HEK293T (cell line): ENCODE data around the gene PITPNM1.
"Not testable (repeated sequence)": the region's sequence is repeated elsewhere in the genome, so short reads cannot be mapped to it uniquely, and the experiment has no call there.

Experiments
- CTCF ChIA-PET: fragments of 350-600 bp; formaldehyde crosslinking; extraction: SDS; loops from one replicate; lab custom pipeline; 2021; ENCODE audit warnings: antibody characterized with exemption, inconsistent platforms; lab: Yijun Ruan, JAX
- POLR2A ChIA-PET: fragments of 350-600 bp; formaldehyde crosslinking; extraction: SDS; loops from one replicate; lab custom pipeline; 2020; ENCODE audit warnings: antibody characterized with exemption, inconsistent platforms; lab: Yijun Ruan, JAX
- DNase-seq: peaks from one replicate; pipeline ENCODE4 v3.0.0; 2012; ENCODE audit warnings: mixed read lengths; ENCODE audit errors: extremely low spot score
- ARNT ChIP-seq: fragments of 450-650 bp; IDR thresholded peaks from 2 replicates; pipeline ENCODE4 v1.6.1; 2017; ENCODE audit warnings: mild to moderate bottlenecking
- BHLHE40 ChIP-seq: fragments of 450-650 bp; IDR thresholded peaks from 2 replicates; pipeline ENCODE4 v1.6.1; 2016; ENCODE audit warnings: mild to moderate bottlenecking, moderate library complexity, borderline replicate concordance
- CTBP1 ChIP-seq: fragments of 450-650 bp; IDR thresholded peaks from 2 replicates; pipeline ENCODE4 v1.6.1; 2016; ENCODE audit warnings: borderline replicate concordance
- ELF4 ChIP-seq: fragments of 450-650 bp; IDR thresholded peaks from 2 replicates; pipeline ENCODE4 v1.6.1; 2017; ENCODE audit warnings: antibody characterized with exemption
- FOXA1 ChIP-seq: fragments of 450-650 bp; IDR thresholded peaks from 2 replicates; pipeline ENCODE4 v1.6.1; 2016; ENCODE audit warnings: mild to moderate bottlenecking
- FOXK2 ChIP-seq: fragments of 450-650 bp; IDR thresholded peaks from 2 replicates; pipeline ENCODE4 v1.6.1; 2016; ENCODE audit warnings: mild to moderate bottlenecking
- FOXM1 ChIP-seq: fragments of 450-650 bp; IDR thresholded peaks from 2 replicates; pipeline ENCODE4 v1.6.1; 2017; ENCODE audit warnings: mild to moderate bottlenecking, borderline replicate concordance
- HDGF ChIP-seq: fragments of 450-650 bp; IDR thresholded peaks from 2 replicates; pipeline ENCODE4 v1.6.1; 2017; ENCODE audit warnings: antibody characterized with exemption, borderline replicate concordance
- L3MBTL2 ChIP-seq: fragments of 450-650 bp; conservative IDR thresholded peaks from 2 replicates; pipeline ENCODE4 v1.6.1; 2016; ENCODE audit warnings: mild to moderate bottlenecking
- LEF1 ChIP-seq: fragments of 450-650 bp; IDR thresholded peaks from 2 replicates; pipeline ENCODE4 v1.6.1; 2017; ENCODE audit warnings: mild to moderate bottlenecking, borderline replicate concordance
- NFRKB ChIP-seq: fragments of 450-650 bp; IDR thresholded peaks from 2 replicates; pipeline ENCODE4 v1.6.1; 2016; ENCODE audit warnings: mild to moderate bottlenecking, moderate library complexity
- PKNOX1 ChIP-seq: fragments of 450-650 bp; IDR thresholded peaks from 2 replicates; pipeline ENCODE4 v1.6.1; 2016
- SP1 ChIP-seq: fragments of 450-650 bp; IDR thresholded peaks from 2 replicates; pipeline ENCODE4 v1.6.1; 2017
- SUZ12 ChIP-seq: fragments of 450-650 bp; IDR thresholded peaks from 2 replicates; pipeline ENCODE4 v1.6.1; 2016; ENCODE audit warnings: mild to moderate bottlenecking
- TARDBP ChIP-seq: fragments of 450-650 bp; IDR thresholded peaks from 2 replicates; pipeline ENCODE4 v1.6.1; 2016
- ZNF384 ChIP-seq: fragments of 450-650 bp; IDR thresholded peaks from 2 replicates; pipeline ENCODE4 v1.6.1; 2016

The PITPNM1 gene

GRCh38 chr11:67482275-67482826 lies 22.8 kb downstream of the PITPNM1 start:
- TF ChIP-seq ZNF384 (peak; percentile 87), TARDBP (no peak)
- DNase-seq = no peak
- ChIA-PET CTCF (interaction anchor here (0.6 to 0.7 kb wide), 2 partner anchors 13 to 90 kb away, joined by 3 to 4 read pairs; no protein-coding TSS in a partner anchor), POLR2A (interaction anchor here (0.6 to 1.6 kb wide), 16 partner anchors 9 to 128 kb away, joined by 3 to 10 read pairs (median 4); partner anchors contain the start of genes PPP1CA, RAD9A and TMEM134)

GRCh38 chr11:67477344-67478050 lies 27.7 kb downstream of the PITPNM1 start:
- POLR2A ChIA-PET, DNase-seq: not testable (repeated sequence)
- CTCF ChIA-PET = interaction anchor here (0.7 kb wide), 1 partner anchor 9 kb away, joined by 9 read pairs; no protein-coding TSS in a partner anchor

- POLR2A ChIA-PET, CTCF ChIA-PET, DNase-seq: not testable (repeated sequence)
Measured at GRCh38 chr11:67476692-67477091, 28.5 kb downstream of the PITPNM1 start.

GRCh38 chr11:67472882-67473281 lies 32.3 kb downstream of the PITPNM1 start:
- TF ChIP-seq ARNT (no peak), NFRKB (no peak), SP1 (no peak), FOXK2 (no peak), ZNF384 (no peak), ELF4 (no peak), BHLHE40 (no peak), FOXM1 (no peak), FOXA1 (no peak), CTBP1 (no peak), L3MBTL2 (no peak), HDGF (no peak), SUZ12 (no peak), LEF1 (no peak), PKNOX1 (no peak), TARDBP (no peak)
- no peak for DNase-seq
- ChIA-PET POLR2A (interaction anchor here (0.8 kb wide), 1 partner anchor 10 kb away, joined by 3 read pairs; the partner anchor contains the start of gene AIP), CTCF (no interaction called here)

GRCh38 chr11:67470337-67471002 lies 34.7 kb downstream of the PITPNM1 start:
- no peak for DNase-seq
- TF ChIP-seq FOXA1 (no peak), SP1 (no peak), SUZ12 (no peak), ARNT (no peak)
- ChIA-PET POLR2A (interaction anchor here (0.6 to 3.5 kb wide), 4 partner anchors 11 to 69 kb away, joined by 3 to 34 read pairs (median 9); partner anchors contain the start of genes PPP1CA and PTPRCAP), CTCF (no interaction called here)

GRCh38 chr11:67469508-67469811 lies 35.7 kb downstream of the PITPNM1 start:
- CTCF ChIA-PET = no interaction called here
- TF ChIP-seq CTBP1 (no peak), ELF4 (no peak; the same call in 1 of the 2 replicates), ZNF384 (no peak)
- POLR2A ChIA-PET = interaction anchor here (0.6 to 3.5 kb wide), 7 partner anchors 13 to 77 kb away, joined by 3 to 34 read pairs (median 12); partner anchors contain the start of genes AIP, PPP1CA, PTPRCAP and RAD9A
- no peak for DNase-seq

GRCh38 chr11:67468759-67469507 lies 36.2 kb downstream of the PITPNM1 start, which contains the start of gene TMEM134:
Gene TMEM134, minus strand, starts transcription at chr11:67469251. Its CDS starts 59 bp downstream, at chr11:67469192.
- ChIA-PET POLR2A (interaction anchor here (0.9 to 3.5 kb wide), 15 partner anchors 14 to 83 kb away, joined by 3 to 34 read pairs (median 5); partner anchors contain the start of genes AIP, CABP4, PITPNM1 and PPP1CA), CTCF (interaction anchor here (0.6 to 1.3 kb wide), 3 partner anchors 9 to 296 kb away, joined by 3 to 9 read pairs (median 5); no protein-coding TSS in a partner anchor)
- peak; percentile 97 for DNase-seq
- TF ChIP-seq PKNOX1 (0 out of 2 replicates have a peak, but pooled peaks have one; percentile 21), ARNT (no peak)
